Measurements from ENCODE around the gene WDR82.

WDR82 gene

GRCh38 chr3:52283306-52283705 lies 4.9 kb upstream of the WDR82 start:
- H3K9me3 ChIP-seq (ENCODE audit: insufficient read depth, low read length, severe bottlenecking): no peaks in the 10 kb centered on the region
- no peak overlapping the region for H3K4me3 ChIP-seq (ENCODE audit: low read depth in 1 of 2, low read length in 2 of 2)
- H3K4me1 ChIP-seq (ENCODE audit: insufficient read depth, low read length): peaks cover 25% of the 10 kb centered on the region
- no peaks in the 10 kb centered on the region for H4K20me1 ChIP-seq (ENCODE audit: insufficient read depth, low read length)
- TF ChIP-seq EZH2 (IDR thresholded peaks at IDR 0.05; ENCODE audit: borderline replicate concordance, low read depth, low read length, severe bottlenecking) (no peak), CTCF (IDR thresholded peaks at IDR 0.05; ENCODE audit: borderline replicate concordance, extremely low read depth, low read length, poor library complexity, severe bottlenecking) (no peak)
- H3K4me2 ChIP-seq (ENCODE audit: insufficient read depth, low read length): no peak overlapping the region
- no peak overlapping the region for H3K27ac ChIP-seq (ENCODE audit: low read length)
- no peak for DNase-seq
- no peak overlapping the region for H2AFZ ChIP-seq (ENCODE audit: low read depth, low read length)
- H3K27me3 ChIP-seq (ENCODE audit: insufficient read depth, low read length, poor library complexity): no peaks in the 10 kb centered on the region
- no peak overlapping the region for H3K9ac ChIP-seq (ENCODE audit: low read depth, low read length)
- no peaks in the 10 kb centered on the region for H3K36me3 ChIP-seq (ENCODE audit: insufficient read depth, low read length)
- peaks cover 21% of the 10 kb centered on the region for H3K79me2 ChIP-seq (ENCODE audit: insufficient read depth, low read length)
- ATAC-seq (ENCODE audit: insufficient read depth, low read depth): no peak

- Histone ChIP-seq H3K9me3 (ENCODE audit: insufficient read depth, low read length, severe bottlenecking) (no peaks in the 10 kb centered on the region), H3K4me3 (ENCODE audit: low read depth in 1 of 2, low read length in 2 of 2) (no peak overlapping the region), H3K27me3 (ENCODE audit: insufficient read depth, low read length, poor library complexity) (no peaks in the 10 kb centered on the region), H3K36me3 (ENCODE audit: insufficient read depth, low read length) (peaks cover 5% of the 10 kb centered on the region; the same call in 1 of the 2 replicates), H3K4me1 (ENCODE audit: insufficient read depth, low read length) (peaks cover 25% of the 10 kb centered on the region), H2AFZ (ENCODE audit: low read depth, low read length) (no peak overlapping the region), H3K9ac (ENCODE audit: low read depth, low read length) (no peak overlapping the region), H3K27ac (ENCODE audit: low read length) (no peak overlapping the region; the same call in 1 of the 2 replicates), H3K4me2 (ENCODE audit: insufficient read depth, low read length) (no peak overlapping the region), H3K79me2 (ENCODE audit: insufficient read depth, low read length) (peaks cover 25% of the 10 kb centered on the region), H4K20me1 (ENCODE audit: insufficient read depth, low read length) (peaks cover 5% of the 10 kb centered on the region)
- peak; percentile 24 for DNase-seq
- no peak for TF ChIP-seq CTCF (IDR thresholded peaks at IDR 0.05; ENCODE audit: borderline replicate concordance, extremely low read depth, low read length, poor library complexity, severe bottlenecking)
- no peak for TF ChIP-seq EZH2 (IDR thresholded peaks at IDR 0.05; ENCODE audit: borderline replicate concordance, low read depth, low read length, severe bottlenecking)
- no peak for ATAC-seq (ENCODE audit: insufficient read depth, low read depth)
These were observed 3.7 kb upstream of the WDR82 start for GRCh38 chr3:52281981-52282801.

GRCh38 chr3:52280050-52280461 lies 1.6 kb upstream of the WDR82 start:
- peaks cover 25% of the 10 kb centered on the region for H4K20me1 ChIP-seq (ENCODE audit: insufficient read depth, low read length)
- peaks cover 24% of the 10 kb centered on the region for H3K36me3 ChIP-seq (ENCODE audit: insufficient read depth, low read length)
- no peak for DNase-seq
- H3K9ac ChIP-seq (ENCODE audit: low read depth, low read length): no peak overlapping the region
- no peak for ATAC-seq (ENCODE audit: insufficient read depth, low read depth)
- no peak overlapping the region for H3K4me3 ChIP-seq (ENCODE audit: low read depth in 1 of 2, low read length in 2 of 2)
- H3K9me3 ChIP-seq (ENCODE audit: insufficient read depth, low read length, severe bottlenecking): no peaks in the 10 kb centered on the region
- no peaks in the 10 kb centered on the region for H3K27me3 ChIP-seq (ENCODE audit: insufficient read depth, low read length, poor library complexity)
- H3K4me2 ChIP-seq (ENCODE audit: insufficient read depth, low read length): no peak overlapping the region; the same call in 1 of the 2 replicates
- H3K4me1 ChIP-seq (ENCODE audit: insufficient read depth, low read length): peaks cover 36% of the 10 kb centered on the region
- H2AFZ ChIP-seq (ENCODE audit: low read depth, low read length): no peak overlapping the region
- H3K27ac ChIP-seq (ENCODE audit: low read length): no peak overlapping the region
- H3K79me2 ChIP-seq (ENCODE audit: insufficient read depth, low read length): peaks cover 41% of the 10 kb centered on the region
- TF ChIP-seq CTCF (IDR thresholded peaks at IDR 0.05; ENCODE audit: borderline replicate concordance, extremely low read depth, low read length, poor library complexity, severe bottlenecking) (no peak), EZH2 (IDR thresholded peaks at IDR 0.05; ENCODE audit: borderline replicate concordance, low read depth, low read length, severe bottlenecking) (no peak)

Data from DND-41 (cell line).